ENCODE results near the gene CD101.

CD101 gene

GRCh38 chr1:116987256-116987555 is 14.4 kb upstream of the CD101 start:
- no peak for DNase-seq

GRCh38 chr1:116988248-116988647 is 13.3 kb upstream of the CD101 start:
- DNase-seq, result peak; percentile 24

- DNase-seq, result no peak
Measured at GRCh38 chr1:116988908-116989307, 12.7 kb upstream of the CD101 start.

GRCh38 chr1:116989835-116990234 is 11.7 kb upstream of the CD101 start:
- DNase-seq, result no peak

- DNase-seq, result peak; percentile 85
Measured at GRCh38 chr1:116990612-116991151, 10.9 kb upstream of the CD101 start.

GRCh38 chr1:116991171-116991845 is 10.3 kb upstream of the CD101 start:
- no peak for DNase-seq

- no peak for DNase-seq
Measured at GRCh38 chr1:116991918-116992317, 9.6 kb upstream of the CD101 start.

GRCh38 chr1:116993286-116993685 is 8.3 kb upstream of the CD101 start:
- no peak for DNase-seq

GRCh38 chr1:116994411-116994810 is 7.1 kb upstream of the CD101 start:
- DNase-seq, result no peak

- peak; percentile 63 for DNase-seq
Measured at GRCh38 chr1:116997066-116997465, 4.5 kb upstream of the CD101 start.

- DNase-seq, result peak; percentile 20
Measured at GRCh38 chr1:116997636-116998035, 3.9 kb upstream of the CD101 start.

- no peak for DNase-seq
Measured at GRCh38 chr1:116999596-116999995, 2.0 kb upstream of the CD101 start.

- DNase-seq, result no peak
Measured at GRCh38 chr1:117000142-117000541, 1.4 kb upstream of the CD101 start.

- DNase-seq, result peak; percentile 12
Measured at GRCh38 chr1:117003223-117003875, 1.8 kb downstream of the CD101 start.

- no peak for DNase-seq
Measured at GRCh38 chr1:117007719-117008013, 6.1 kb downstream of the CD101 start.

GRCh38 chr1:117008656-117009055 is 7.1 kb downstream of the CD101 start:
- DNase-seq, result no peak

- no peak for DNase-seq
Measured at GRCh38 chr1:117009132-117009531, 7.6 kb downstream of the CD101 start.

GRCh38 chr1:117010310-117010969 is 8.9 kb downstream of the CD101 start:
- DNase-seq, result no peak

- DNase-seq, result no peak
Measured at GRCh38 chr1:117011334-117011733, 9.8 kb downstream of the CD101 start.

- no peak for DNase-seq
Measured at GRCh38 chr1:117013309-117013858, 11.8 kb downstream of the CD101 start.

- peak; percentile 16 for DNase-seq
Measured at GRCh38 chr1:117014209-117014608, 12.6 kb downstream of the CD101 start.

GRCh38 chr1:117015724-117016123 is 14.2 kb downstream of the CD101 start:
- DNase-seq, result no peak

GRCh38 chr1:117017062-117017461 is 15.5 kb downstream of the CD101 start:
- no peak for DNase-seq

GRCh38 chr1:117017648-117018047 is 16.1 kb downstream of the CD101 start:
- no peak for DNase-seq
